ENCODE data around the gene SRSF3.
"Not testable (repeated sequence)": the region's sequence is repeated elsewhere in the genome, so short reads cannot be mapped to it uniquely, and the experiment has no call there.

SRSF3 gene

GRCh38 chr6:36605560-36606391 lies 11.6 kb downstream of the SRSF3 start:
- no peak for DNase-seq

DNA sequence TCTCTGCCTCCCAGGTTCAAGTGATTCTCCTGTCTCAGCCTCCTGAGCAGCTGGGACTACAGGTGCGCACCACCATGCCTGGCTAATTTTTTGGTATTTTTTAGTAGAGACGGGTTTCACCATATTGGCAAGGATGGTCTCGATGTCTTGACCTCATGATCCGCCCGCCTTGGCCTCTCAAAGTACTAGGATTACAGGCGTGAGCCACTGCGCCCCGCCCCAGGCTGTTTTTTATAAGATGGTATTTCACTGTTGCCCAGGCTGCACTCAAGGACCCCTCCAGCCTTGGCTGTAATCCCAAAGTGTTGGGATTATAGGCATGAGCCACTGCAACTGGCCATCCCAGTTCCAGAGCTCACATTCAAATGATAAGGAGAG lies 13.1 kb downstream of the SRSF3 start:
- DNase-seq, result not testable (repeated sequence)

DNA sequence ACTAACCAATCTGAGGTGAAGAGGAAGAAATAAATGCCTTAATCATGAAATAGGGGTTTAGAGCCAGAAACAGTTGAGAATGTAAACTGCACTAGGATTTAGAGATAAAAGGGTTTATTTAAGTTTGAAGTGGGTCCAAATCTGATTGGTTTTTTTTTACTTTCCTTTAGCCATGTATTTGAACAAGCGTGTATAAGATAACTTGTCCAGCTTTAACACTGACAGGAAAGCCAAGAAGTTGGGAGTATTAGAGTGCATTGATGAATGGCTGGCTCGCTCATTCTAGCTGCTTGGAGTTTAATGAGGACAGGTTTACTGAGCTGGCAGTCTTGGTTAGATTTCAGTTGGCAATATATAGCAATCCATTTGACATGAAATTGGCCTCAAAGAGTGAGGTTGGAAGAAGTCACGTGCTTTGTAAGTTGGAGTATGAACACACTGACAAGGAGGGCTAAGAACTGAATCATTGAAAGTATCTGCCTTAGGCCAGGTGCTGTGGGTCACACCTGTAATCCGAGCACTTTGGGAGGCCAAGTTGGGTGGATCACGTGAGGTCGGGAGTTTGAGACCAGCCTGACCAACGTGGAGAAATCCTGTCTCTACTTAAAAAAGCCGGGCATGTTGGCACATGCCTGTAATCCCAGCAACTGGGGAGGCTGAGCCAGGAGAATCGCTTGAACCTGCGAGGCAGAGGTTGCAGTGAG lies 13.7 kb downstream of the SRSF3 start:
- DNase-seq, result no peak

GRCh38 chr6:36608788-36609563 lies 14.8 kb downstream of the SRSF3 start:
- no peak for DNase-seq

- no peak for DNase-seq
Observed at GRCh38 chr6:36609582-36609981, 15.4 kb downstream of the SRSF3 start.

- no peak for DNase-seq
Observed at GRCh38 chr6:36610041-36610955, 16.1 kb downstream of the SRSF3 start.

- no peak for DNase-seq
Observed at GRCh38 chr6:36610956-36611336, 16.8 kb downstream of the SRSF3 start.

DNA sequence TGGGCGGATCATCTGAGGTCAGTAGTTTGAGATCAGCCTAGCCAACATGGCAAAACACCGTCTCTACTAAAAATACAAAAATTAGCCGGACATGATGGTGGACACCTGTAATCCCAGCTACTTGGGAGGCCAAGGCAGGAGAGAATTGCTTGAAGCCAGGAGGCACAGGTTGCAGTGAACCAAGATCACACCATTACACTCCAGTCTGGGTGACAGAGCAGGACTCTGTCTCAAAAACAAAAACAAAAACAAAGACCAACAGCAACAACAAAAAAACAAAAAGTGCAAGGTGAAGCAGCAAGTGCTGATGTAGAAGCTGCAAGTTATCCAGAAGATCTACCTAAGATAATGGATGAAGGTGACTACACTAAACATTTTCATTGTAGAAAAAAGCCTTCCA lies 17.5 kb downstream of the SRSF3 start:
- not testable (repeated sequence) for DNase-seq

GRCh38 chr6:36612101-36612625 lies 18.0 kb downstream of the SRSF3 start:
- DNase-seq, result no peak

- DNase-seq, result no peak
Observed at GRCh38 chr6:36613200-36613995, 19.2 kb downstream of the SRSF3 start.

- DNase-seq, result peak; percentile 27
Observed at GRCh38 chr6:36615018-36615761, 21.0 kb downstream of the SRSF3 start.

DNA sequence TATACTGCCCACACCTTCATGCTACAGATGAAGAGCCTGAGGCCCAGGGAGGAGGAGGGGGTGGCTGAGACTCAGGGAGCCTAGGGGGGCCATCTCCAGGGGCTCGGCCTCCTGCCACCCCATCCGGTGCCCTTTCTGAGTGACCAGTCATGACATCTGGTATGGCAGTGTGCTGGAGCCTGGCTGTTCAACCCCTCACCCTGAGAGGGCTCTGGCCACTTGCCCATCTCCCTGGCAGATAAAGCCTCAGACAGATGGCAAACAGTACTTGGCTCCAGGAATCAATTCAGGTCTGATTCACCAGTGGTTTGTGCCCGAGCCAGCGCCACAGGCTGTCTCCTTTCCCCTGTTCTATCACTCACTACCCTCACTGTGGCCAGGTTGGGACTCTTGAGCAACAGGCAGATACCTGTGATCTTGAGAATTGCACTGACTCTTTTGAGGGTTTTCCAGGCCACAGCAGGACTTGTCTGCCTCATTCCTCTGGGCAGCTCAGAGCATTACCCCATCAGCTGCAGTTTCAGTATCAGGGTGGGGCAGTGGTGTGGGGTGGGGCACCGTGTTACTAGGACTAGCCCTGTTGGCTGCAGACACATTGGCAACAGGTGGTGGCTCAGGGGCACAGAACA lies 22.8 kb downstream of the SRSF3 start:
- DNase-seq, result peak; percentile 91

DNA sequence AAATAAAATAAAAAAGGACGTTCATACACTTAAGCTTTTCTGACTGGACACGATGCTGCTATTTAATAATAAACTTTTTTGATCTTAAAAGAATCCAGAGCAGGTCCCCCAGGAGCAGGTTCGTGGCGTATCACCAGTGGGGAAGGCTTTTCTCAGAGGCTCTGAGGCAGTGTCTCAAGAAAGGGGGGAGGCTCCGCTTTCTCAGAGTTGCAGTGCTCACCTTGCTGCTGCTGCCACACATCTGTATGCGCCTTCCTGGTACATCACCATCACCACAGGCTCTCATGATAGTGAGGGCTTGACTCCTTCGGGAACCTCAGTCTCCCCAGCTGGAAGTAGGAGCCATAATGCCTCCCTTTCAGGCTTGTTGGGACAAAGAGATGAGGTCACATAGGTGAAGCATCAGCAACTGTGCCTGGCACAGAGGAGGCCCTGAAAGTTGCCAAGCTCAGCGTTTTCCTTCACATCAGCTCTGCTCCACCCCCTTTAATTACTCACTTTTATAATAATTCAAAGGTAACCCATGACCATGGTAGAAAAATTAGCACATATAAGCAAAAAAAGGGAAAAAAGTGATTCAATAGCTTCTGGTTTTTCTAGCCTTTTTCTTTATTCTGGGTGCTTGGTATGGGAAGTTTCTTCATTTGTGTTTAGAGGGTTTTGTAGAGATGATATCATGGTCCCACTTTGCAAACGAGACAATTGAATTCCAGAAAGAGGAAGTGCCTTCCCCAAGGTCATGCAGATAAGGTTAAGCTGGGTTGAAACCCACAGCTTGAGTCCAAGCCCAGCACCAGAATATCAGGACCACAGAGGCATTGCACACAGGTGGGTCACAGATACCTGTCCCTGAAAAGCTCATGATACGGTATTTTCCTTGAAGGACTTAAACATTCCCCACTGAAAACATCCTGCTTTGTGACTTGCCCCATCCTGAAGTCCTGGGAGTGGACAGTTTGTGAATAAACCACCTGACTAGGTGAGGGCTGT lies 24.5 kb downstream of the SRSF3 start:
- no peak for DNase-seq

DNA sequence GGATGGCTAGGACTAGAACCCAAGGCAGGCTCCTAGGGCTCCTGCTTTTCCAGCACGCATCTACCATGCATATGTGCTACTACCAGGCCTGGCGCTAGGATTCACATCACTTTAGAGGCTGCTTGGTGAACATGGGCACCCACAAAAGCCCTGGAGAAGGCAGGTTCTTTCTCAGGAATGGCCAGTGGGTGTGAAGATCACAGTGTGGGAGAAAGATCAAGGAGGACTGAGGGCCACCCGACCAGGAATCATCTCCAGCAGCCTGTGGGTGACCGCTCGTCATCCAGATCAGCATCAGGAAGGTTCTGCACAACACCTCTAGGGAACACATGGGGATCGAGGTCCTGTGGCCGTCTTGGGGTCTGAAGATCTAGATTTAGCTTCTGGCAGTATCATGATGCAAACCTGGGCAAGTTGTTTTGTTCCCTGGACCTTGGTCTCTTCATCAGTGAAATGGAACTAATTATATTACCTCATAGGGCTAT lies 27.3 kb downstream of the SRSF3 start:
- no peak for DNase-seq

GRCh38 chr6:36622901-36623546 lies 28.9 kb downstream of the SRSF3 start:
- no peak for DNase-seq

DNA sequence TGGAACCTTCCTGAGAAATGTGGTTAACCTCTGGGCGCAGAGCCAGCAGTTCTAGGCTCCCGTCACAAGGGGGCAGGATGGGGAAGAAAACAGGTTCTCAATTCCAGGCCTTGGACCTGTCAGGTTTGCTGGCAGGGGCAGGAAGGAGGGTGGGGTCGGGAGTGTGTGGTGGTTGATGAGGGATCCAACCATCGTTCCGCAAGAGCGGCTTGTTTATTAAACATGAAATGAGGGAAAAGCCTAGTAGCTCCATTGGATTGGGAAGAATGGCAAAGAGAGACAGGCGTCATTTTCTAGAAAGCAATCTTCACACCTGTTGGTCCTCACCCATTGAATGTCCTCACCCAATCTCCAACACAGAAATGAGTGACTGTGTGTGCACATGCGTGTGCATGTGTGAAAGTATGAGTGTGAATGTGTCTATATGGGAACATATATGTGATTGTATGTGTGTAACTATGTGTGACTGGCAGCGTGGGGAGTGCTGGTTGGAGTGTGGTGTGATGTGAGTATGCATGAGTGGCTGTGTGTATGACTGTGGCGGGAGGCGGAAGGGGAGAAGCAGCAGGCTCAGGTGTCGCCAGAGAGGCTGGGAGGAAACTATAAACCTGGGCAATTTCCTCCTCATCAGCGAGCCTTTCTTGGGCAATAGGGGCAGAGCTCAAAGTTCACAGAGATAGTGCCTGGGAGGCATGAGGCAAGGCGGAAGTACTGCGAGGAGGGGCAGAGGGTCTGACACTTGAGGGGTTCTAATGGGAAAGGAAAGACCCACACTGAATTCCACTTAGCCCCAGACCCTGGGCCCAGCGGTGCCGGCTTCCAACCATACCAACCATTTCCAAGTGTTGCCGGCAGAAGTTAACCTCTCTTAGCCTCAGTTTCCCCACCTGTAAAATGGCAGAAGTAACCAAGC lies 29.6 kb downstream of the SRSF3 start:
- peak; percentile 65 for DNase-seq
